DOHH2 (cell line): ENCODE data around the gene SLC2A13.

ENCODE experiments used
- H3F3A ChIP-seq: fragments of 200-600 bp; sonication (generic), shearing (Covaris generic); 2 replicates; pipeline ENCODE4 v1.6.0; 2016; ENCODE audit warnings: antibody characterized with exemption, mild to moderate bottlenecking; ENCODE audit not compliant: control insufficient read depth, insufficient read depth
- H3K27ac ChIP-seq: fragments of 200-600 bp; sonication (generic); 2 replicates; pipeline ENCODE4 v1.5.1; 2014; ENCODE audit warnings: low read depth, mild to moderate bottlenecking, low read length, moderate library complexity
- H3K27me3 ChIP-seq: fragments of 200-600 bp; sonication (generic); 2 replicates; pipeline ENCODE4 v1.6.1; 2014; ENCODE audit warnings: mild to moderate bottlenecking, low read length, mixed read lengths; ENCODE audit not compliant: control insufficient read depth
- H3K36me3 ChIP-seq: fragments of 200-600 bp; sonication (generic); 2 replicates; pipeline ENCODE4 v1.6.1; 2014; ENCODE audit warnings: mild to moderate bottlenecking, low read length, moderate library complexity, mixed read lengths; ENCODE audit not compliant: control insufficient read depth
- H3K4me1 ChIP-seq: fragments of 200-600 bp; sonication (generic); 2 replicates; pipeline ENCODE4 v1.6.1; 2014; ENCODE audit warnings: mild to moderate bottlenecking, low read length, mixed read lengths; ENCODE audit not compliant: control insufficient read depth
- H3K4me2 ChIP-seq: fragments of 200-600 bp; sonication (generic); 2 replicates; pipeline ENCODE4 v1.6.0; 2014; ENCODE audit warnings: mild to moderate bottlenecking, low read length, moderate library complexity
- H3K4me3 ChIP-seq: fragments of 200-600 bp; sonication (generic); 2 replicates; pipeline ENCODE4 v1.5.1; 2014; ENCODE audit warnings: mild to moderate bottlenecking, low read length, mixed read lengths
- H3K79me2 ChIP-seq: fragments of 200-600 bp; sonication (generic); 2 replicates; pipeline ENCODE4 v1.6.1; 2014; ENCODE audit warnings: mild to moderate bottlenecking, low read length, mixed read lengths; ENCODE audit not compliant: control insufficient read depth
- H3K9me2 ChIP-seq: fragments of 200-600 bp; sonication (generic); replicated peaks from 2 replicates; pipeline ENCODE4 v1.6.1; 2014; ENCODE audit warnings: mild to moderate bottlenecking, low read length, mixed read lengths; ENCODE audit not compliant: control insufficient read depth
- H3K9me3 ChIP-seq: fragments of 200-600 bp; sonication (generic); 2 replicates; pipeline ENCODE4 v1.6.1; 2014; ENCODE audit warnings: antibody characterized with exemption, low read length, mixed read lengths; ENCODE audit not compliant: control insufficient read depth, insufficient read depth
- H4K20me1 ChIP-seq: fragments of 200-600 bp; sonication (generic); 2 replicates; pipeline ENCODE4 v1.6.0; 2014; ENCODE audit warnings: low read depth, mild to moderate bottlenecking, antibody characterized with exemption, low read length, moderate library complexity; ENCODE audit not compliant: control insufficient read depth, insufficient read depth
- CTCF ChIP-seq: fragments of 200-600 bp; sonication (generic); IDR thresholded peaks from one replicate; pipeline ENCODE4 v1.5.1; 2014; ENCODE audit warnings: antibody characterized with exemption, mild to moderate bottlenecking, low read depth, low read length; ENCODE audit not compliant: poor library complexity, severe bottlenecking
- EZH2phosphoT487 ChIP-seq: fragments of 200-600 bp; sonication (generic); IDR thresholded peaks from 2 replicates; pipeline ENCODE4 v1.6.1; 2017; ENCODE audit warnings: borderline replicate concordance, mild to moderate bottlenecking, antibody characterized with exemption, low read length, moderate library complexity, mixed read lengths

The SLC2A13 gene

GRCh38 chr12:40138526-40138925 is 32.6 kb upstream of the SLC2A13 start:
- Histone ChIP-seq H3K79me2 (no peaks in the 10 kb centered on the region), H3K36me3 (no peaks in the 10 kb centered on the region), H3K4me3 (no peak overlapping the region), H3K27me3 (no peaks in the 10 kb centered on the region), H3K9me3 (no peaks in the 10 kb centered on the region), H3F3A (no peaks in the 10 kb centered on the region), H4K20me1 (no peaks in the 10 kb centered on the region), H3K4me2 (no peak overlapping the region), H3K4me1 (peaks cover 16% of the 10 kb centered on the region), H3K27ac (no peak overlapping the region), H3K9me2 (no peaks in the 10 kb centered on the region)
- no peak for TF ChIP-seq CTCF
- TF ChIP-seq EZH2phosphoT487, result no peak

- H3K4me3 ChIP-seq, result 0 out of 2 replicates have a peak overlapping the region, but pooled peaks have one; percentile 14
- H3K36me3 ChIP-seq, result no peaks in the 10 kb centered on the region
- no peaks in the 10 kb centered on the region for H4K20me1 ChIP-seq
- TF ChIP-seq CTCF, result no peak
- no peak for TF ChIP-seq EZH2phosphoT487
- no peaks in the 10 kb centered on the region for H3K79me2 ChIP-seq
- no peaks in the 10 kb centered on the region for H3K9me3 ChIP-seq
- no peaks in the 10 kb centered on the region for H3F3A ChIP-seq
- no peaks in the 10 kb centered on the region for H3K27me3 ChIP-seq
- H3K27ac ChIP-seq, result no peak overlapping the region
- peaks cover 16% of the 10 kb centered on the region for H3K4me1 ChIP-seq
- H3K9me2 ChIP-seq, result no peaks in the 10 kb centered on the region
- no peak overlapping the region; the same call in 1 of the 2 replicates for H3K4me2 ChIP-seq
Observed at GRCh38 chr12:40137252-40137651, 31.4 kb upstream of the SLC2A13 start.

GRCh38 chr12:40127408-40127807 is 21.5 kb upstream of the SLC2A13 start:
- TF ChIP-seq CTCF (no peak), EZH2phosphoT487 (no peak)
- no peaks in the 10 kb centered on the region for H3K9me2 ChIP-seq
- H3K36me3 ChIP-seq, result no peaks in the 10 kb centered on the region
- no peak overlapping the region for H3K4me2 ChIP-seq
- no peak overlapping the region for H3K4me3 ChIP-seq
- no peaks in the 10 kb centered on the region for H3K4me1 ChIP-seq
- no peaks in the 10 kb centered on the region for H3K9me3 ChIP-seq
- no peaks in the 10 kb centered on the region for H4K20me1 ChIP-seq
- no peaks in the 10 kb centered on the region for H3F3A ChIP-seq
- H3K27ac ChIP-seq, result no peak overlapping the region
- no peaks in the 10 kb centered on the region for H3K79me2 ChIP-seq
- no peaks in the 10 kb centered on the region for H3K27me3 ChIP-seq
